Nephron progenitor cell (in vitro differentiated cells): ENCODE data around the gene CAMK1D.

Source experiments
- DNase-seq: peaks from one replicate; pipeline ENCODE4 v3.0.0; 2021
- H3K27ac Mint-ChIP-seq: 2 replicates; pipeline ENCODE4 v1.8.0; 2021; ENCODE audit warnings: mild to moderate bottlenecking, moderate library complexity, mixed read lengths
- H3K27me3 Mint-ChIP-seq: 2 replicates; pipeline ENCODE4 v1.8.0; 2021; ENCODE audit warnings: mild to moderate bottlenecking, low read depth, mixed read lengths; ENCODE audit not compliant: poor library complexity
- H3K36me3 Mint-ChIP-seq: 2 replicates; pipeline ENCODE4 v1.8.0; 2021; ENCODE audit warnings: low read depth, mixed read lengths
- H3K4me1 Mint-ChIP-seq: 2 replicates; pipeline ENCODE4 v1.8.0; 2021; ENCODE audit warnings: mixed read lengths
- H3K4me3 Mint-ChIP-seq: 2 replicates; pipeline ENCODE4 v1.8.0; 2021; ENCODE audit warnings: mild to moderate bottlenecking, moderate library complexity, mixed read lengths
- H3K9me3 Mint-ChIP-seq: 2 replicates; pipeline ENCODE4 v1.8.0; 2021; ENCODE audit warnings: mild to moderate bottlenecking, moderate library complexity, mixed read lengths
- CTCF ChIP-seq: fragments of 200-600 bp; sonication (generic); IDR thresholded peaks from 2 replicates; pipeline ENCODE4 v1.5.0; 2021; ENCODE audit warnings: antibody characterized with exemption

The CAMK1D gene

GRCh38 chr10:12841826-12842225, 492.5 kb downstream of the CAMK1D start:
- Mint-ChIP-seq H3K27me3 (no peaks in the 10 kb centered on the region), H3K4me3 (no peak overlapping the region), H3K9me3 (no peaks in the 10 kb centered on the region), H3K4me1 (peaks cover 70% of the 10 kb centered on the region), H3K36me3 (no peaks in the 10 kb centered on the region), H3K27ac (peak overlapping the region; percentile 23)
- no peak for TF ChIP-seq CTCF
- DNase-seq = no peak

GRCh38 chr10:12842310-12842709, 493.0 kb downstream of the CAMK1D start:
- H3K4me1 Mint-ChIP-seq = peaks cover 75% of the 10 kb centered on the region
- no peak overlapping the region for H3K4me3 Mint-ChIP-seq
- no peaks in the 10 kb centered on the region for H3K9me3 Mint-ChIP-seq
- H3K27ac Mint-ChIP-seq = no peak overlapping the region
- DNase-seq = no peak
- no peak for TF ChIP-seq CTCF
- H3K27me3 Mint-ChIP-seq = no peaks in the 10 kb centered on the region
- no peaks in the 10 kb centered on the region for H3K36me3 Mint-ChIP-seq

GRCh38 chr10:12843296-12843945, 494.1 kb downstream of the CAMK1D start:
- peaks cover 73% of the 10 kb centered on the region for H3K4me1 Mint-ChIP-seq
- DNase-seq = no peak

GRCh38 chr10:12844811-12845483, 495.6 kb downstream of the CAMK1D start:
- Mint-ChIP-seq H3K27me3 (no peaks in the 10 kb centered on the region), H3K4me1 (peaks cover 76% of the 10 kb centered on the region), H3K9me3 (no peaks in the 10 kb centered on the region), H3K27ac (peak overlapping the region; percentile 95), H3K36me3 (no peaks in the 10 kb centered on the region), H3K4me3 (peak overlapping the region; percentile 36)
- no peak for DNase-seq
- TF ChIP-seq CTCF = no peak

More at GRCh38 chr10:12843296-12843945, 494.1 kb downstream of the CAMK1D start:
- TF ChIP-seq CTCF = no peak
- no peaks in the 10 kb centered on the region for H3K9me3 Mint-ChIP-seq
- no peaks in the 10 kb centered on the region for H3K27me3 Mint-ChIP-seq
- H3K4me3 Mint-ChIP-seq = no peak overlapping the region
- no peaks in the 10 kb centered on the region for H3K36me3 Mint-ChIP-seq
- H3K27ac Mint-ChIP-seq = peak overlapping the region; percentile 72

- Mint-ChIP-seq H3K4me3 (no peak overlapping the region), H3K36me3 (no peaks in the 10 kb centered on the region), H3K27me3 (no peaks in the 10 kb centered on the region), H3K27ac (no peak overlapping the region), H3K9me3 (peaks cover 4% of the 10 kb centered on the region), H3K4me1 (peaks cover 67% of the 10 kb centered on the region)
- no peak for TF ChIP-seq CTCF
- DNase-seq = no peak
Observed at GRCh38 chr10:12846718-12847117, 497.4 kb downstream of the CAMK1D start.
